IMR-90 (cell line): Measurements from ENCODE around the gene CACNA1F. TPM values are rescaled to one million over a fixed set of nuclear protein-coding genes. Genes with fewer than 3 reads are reported as not detected.

Source experiments
- ATAC-seq: fragments of 200-7000 bp; cut with Tn5 transposase; 2 replicates; pipeline ENCODE4 v1.9.1; 2020; ENCODE audit warnings: low read depth, mild to moderate bottlenecking, moderate library complexity
- BruUV-seq: library from RNA; stranded (reverse); fragments of 400-500 nt; replicated peaks from 2 replicates; lab custom pipeline; 2021; lab: Mats Ljungman, UMichigan
- CTCF ChIA-PET: fragments of 300-600 bp; formaldehyde crosslinking; extraction: SDS; loops from one replicate; lab custom pipeline; 2021; ENCODE audit warnings: antibody characterized with exemption; lab: Yijun Ruan, JAX
- POLR2A ChIA-PET: fragments of 300-600 bp; sonication (Branson Sonifier 250); formaldehyde crosslinking; loops from one replicate; lab custom pipeline; 2022; ENCODE audit warnings: antibody characterized with exemption; ENCODE audit not compliant: unreplicated experiment; lab: Charles Lee
- DNase-seq: peaks from one replicate; pipeline ENCODE4 v3.0.0; 2013
- H2AFZ ChIP-seq: replicated peaks from 2 replicates; pipeline ENCODE3; 2013; ENCODE audit warnings: low read length, mild to moderate bottlenecking; ENCODE audit not compliant: poor library complexity
- H2AK5ac ChIP-seq: 2 replicates; pipeline ENCODE4 v1.6.1; 2013; ENCODE audit warnings: low read depth, low read length, inconsistent platforms
- H2AK9ac ChIP-seq: replicated peaks from 2 replicates; pipeline ENCODE3; 2013; ENCODE audit warnings: mild to moderate bottlenecking, low read depth, low read length, moderate library complexity; ENCODE audit not compliant: poor library complexity
- H2BK120ac ChIP-seq: 2 replicates; pipeline ENCODE4 v1.6.1; 2013; ENCODE audit warnings: low read depth, low read length, inconsistent platforms
- H2BK15ac ChIP-seq: 3 replicates; pipeline ENCODE4 v1.6.1; 2013; ENCODE audit warnings: low read depth, low read length, inconsistent platforms
- H2BK20ac ChIP-seq: 2 replicates; pipeline ENCODE4 v1.6.1; 2013; ENCODE audit warnings: low read depth, mild to moderate bottlenecking, inconsistent platforms, low read length, moderate library complexity
- H2BK5ac ChIP-seq: 2 replicates; pipeline ENCODE4 v1.6.1; 2013; ENCODE audit warnings: mild to moderate bottlenecking, low read depth, low read length, inconsistent platforms; ENCODE audit not compliant: poor library complexity, severe bottlenecking
- H3K14ac ChIP-seq: replicated peaks from 2 replicates; pipeline ENCODE4 v1.6.1; 2013; ENCODE audit warnings: low read depth, low read length, inconsistent platforms
- H3K18ac ChIP-seq: 2 replicates; pipeline ENCODE4 v1.6.1; 2013; ENCODE audit warnings: low read depth, low read length, control low read depth
- H3K23ac ChIP-seq: 2 replicates; pipeline ENCODE4 v1.6.1; 2013; ENCODE audit warnings: low read depth, low read length, inconsistent platforms
- H3K27ac ChIP-seq: 2 replicates; pipeline ENCODE4 v1.5.1; 2013; ENCODE audit warnings: mild to moderate bottlenecking, control low read depth, low read length; ENCODE audit not compliant: insufficient read depth
- H3K27me3 ChIP-seq: 2 replicates; pipeline ENCODE4 v1.6.1; 2013; ENCODE audit warnings: low read length; ENCODE audit not compliant: control insufficient read depth, insufficient read depth
- H3K36me3 ChIP-seq: 2 replicates; pipeline ENCODE4 v1.6.1; 2013; ENCODE audit warnings: low read length, mixed read lengths; ENCODE audit not compliant: control insufficient read depth, insufficient read depth
- H3K4ac ChIP-seq: 2 replicates; pipeline ENCODE4 v1.6.1; 2013; ENCODE audit warnings: low read depth, low read length, inconsistent platforms
- H3K4me1 ChIP-seq: 2 replicates; pipeline ENCODE4 v1.6.1; 2013; ENCODE audit warnings: low read length, mixed read lengths; ENCODE audit not compliant: control insufficient read depth, insufficient read depth
- H3K4me2 ChIP-seq: 2 replicates; pipeline ENCODE4 v1.6.1; 2013; ENCODE audit warnings: low read depth, mild to moderate bottlenecking, control low read depth, low read length, moderate library complexity
- H3K4me3 ChIP-seq: 2 replicates; pipeline ENCODE4 v1.5.1; 2013; ENCODE audit warnings: low read depth, mild to moderate bottlenecking, control low read depth, low read length, moderate library complexity; ENCODE audit not compliant: insufficient read depth
- H3K56ac ChIP-seq: 2 replicates; pipeline ENCODE4 v1.6.1; 2013; ENCODE audit warnings: low read length, inconsistent platforms; ENCODE audit not compliant: insufficient read depth; ENCODE audit errors: extremely low read depth
- H3K79me1 ChIP-seq, 2 experiments: 2 replicates each; pipeline ENCODE4 v1.6.1; 2013; ENCODE audit warnings: low read length in 2 of 2, inconsistent platforms in 1 of 2, low read depth in 1 of 2
- H3K9ac ChIP-seq: 2 replicates; pipeline ENCODE4 v1.6.1; 2013; ENCODE audit warnings: low read depth, low read length, control low read depth
- H3K9me1 ChIP-seq: 2 replicates; pipeline ENCODE4 v1.6.1; 2013; ENCODE audit warnings: low read length, inconsistent platforms; ENCODE audit not compliant: insufficient read depth
- H3K9me3 ChIP-seq: 2 replicates; pipeline ENCODE4 v1.6.1; 2013; ENCODE audit warnings: low read length; ENCODE audit not compliant: control insufficient read depth, insufficient read depth
- H4K20me1 ChIP-seq: 2 replicates; pipeline ENCODE4 v1.6.1; 2013; ENCODE audit warnings: low read length, inconsistent platforms; ENCODE audit not compliant: insufficient read depth
- H4K5ac ChIP-seq: 2 replicates; pipeline ENCODE4 v1.6.1; 2013; ENCODE audit warnings: mild to moderate bottlenecking, low read depth, low read length, control low read depth
- H4K8ac ChIP-seq, 2 experiments: 2 replicates each; pipeline ENCODE4 v1.6.1; 2013; ENCODE audit warnings: low read depth in 2 of 2, low read length in 2 of 2, control low read depth in 1 of 2, inconsistent platforms in 1 of 2
- H4K91ac ChIP-seq: 2 replicates; pipeline ENCODE4 v1.6.1; 2013; ENCODE audit warnings: low read depth, low read length, inconsistent platforms; ENCODE audit not compliant: insufficient read depth
- WGBS, 2 experiments: methylation state at CpG; one replicate each; pipeline versions ENCODE4 v1.1.5 to v1.1.7; 2013; ENCODE audit warnings: missing lambda C conversion rate in 2 of 2; ENCODE audit not compliant: insufficient read length in 1 of 2; ENCODE audit errors: extremely low coverage in 2 of 2; 5-methylcytosine and 5-hydroxymethylcytosine counted together
- dilution Hi-C: fragments of 300-500 bp; cut with HindIII; formaldehyde crosslinking; loops from one replicate; pipeline ENCODE4 v1.14.3; 2018; ENCODE audit warnings: low sequenced_read_pairs; ENCODE audit not compliant: unreplicated experiment
- in situ Hi-C: fragments of 300-500 bp; cut with MboI; formaldehyde crosslinking; loops from 3 replicates; pipeline ENCODE4 v1.14.3; 2019; ENCODE audit warnings: low sequenced_read_pairs, inconsistent platforms, mixed read lengths
- intact Hi-C: fragments of 100-400 bp; cut with micrococcal nuclease; formaldehyde crosslinking; loops from 2 replicates; pipeline ENCODE4 v1.10.0; 2022
- polyA plus RNA-seq, 3 experiments: library from polyadenylated mRNA; depleted of rRNA; stranded (reverse); fragments of >200 nt; gene quantifications; 2 replicates each; pipeline ENCODE4 v1.2.3, GENCODE V29; 2012; ENCODE audit warnings: low replicate concordance in 1 of 3
- total RNA-seq: library from RNA; depleted of rRNA; stranded (reverse); fragments of >200 nt; gene quantifications from 2 replicates; pipeline ENCODE4 v1.2.3, GENCODE V29; 2012
- TF ChIP-seq, protein P1 (sequence below): fragments of 150-350 bp; IDR thresholded peaks from 2 replicates; pipeline ENCODE4 v1.6.1; 2016; ENCODE audit warnings: low read depth, mild to moderate bottlenecking, low read length, moderate library complexity, borderline replicate concordance

Gene CACNA1F
- total and polyA plus RNA-seq, 2 of the 4 experiments (the other 2 are of a cell fraction), result not detected

DNA sequence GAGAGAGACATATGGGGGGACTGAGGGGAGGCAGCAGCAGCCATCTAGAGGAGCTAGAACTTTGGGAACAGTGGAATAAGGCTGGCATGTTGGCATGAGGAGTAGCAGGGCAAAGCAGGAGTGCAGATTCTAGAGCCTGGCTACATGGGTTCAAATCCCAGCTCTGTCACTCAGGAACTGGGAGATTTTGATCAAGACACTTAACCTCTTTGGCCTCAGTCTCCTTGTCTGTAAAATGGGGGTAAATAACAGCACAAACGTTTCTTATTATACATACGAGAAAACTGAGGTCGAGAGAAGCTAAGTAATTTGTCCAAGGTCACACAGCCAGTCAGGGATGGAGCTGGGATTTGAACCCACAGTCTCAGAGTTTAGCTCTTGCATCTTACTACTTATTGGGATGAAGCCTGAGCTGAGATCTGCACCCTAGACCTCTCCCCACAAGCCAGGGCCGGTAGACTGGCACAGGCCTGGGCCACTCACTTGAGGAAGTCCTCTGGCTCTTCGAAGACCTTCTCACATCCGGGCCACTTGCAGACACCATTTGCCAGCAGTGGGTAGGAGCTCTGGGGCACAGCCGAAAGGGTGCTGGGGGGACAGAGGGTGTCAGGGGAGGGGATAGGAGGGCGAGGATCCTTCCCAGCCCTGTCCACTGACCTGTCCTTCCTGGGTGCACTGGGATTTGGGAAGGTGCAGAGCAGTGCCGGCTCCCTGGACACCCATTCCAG lies 23.3 kb upstream of the CACNA1F start:
- Histone ChIP-seq H4K91ac (no peak overlapping the region), H3K56ac (no peak overlapping the region), H3K79me1 (no peaks in the 10 kb centered on the region), H3K9me3 (peaks cover 1% of the 10 kb centered on the region; the same call in 1 of the 2 replicates), H4K8ac (no peak overlapping the region), H2BK20ac (no peak overlapping the region), H2BK120ac (no peak overlapping the region), H2AFZ (no peak overlapping the region), H3K36me3 (no peaks in the 10 kb centered on the region), H4K20me1 (no peaks in the 10 kb centered on the region), H3K27ac (no peak overlapping the region), H2AK9ac (no peak overlapping the region), H3K4me2 (no peak overlapping the region), H2AK5ac (no peak overlapping the region), H2BK15ac (no peak overlapping the region), H3K4me3 (no peak overlapping the region), H3K4me1 (no peaks in the 10 kb centered on the region), H4K5ac (no peak overlapping the region), H3K14ac (no peak overlapping the region), H2BK5ac (no peak overlapping the region), H3K18ac (no peak overlapping the region), H3K23ac (no peak overlapping the region), H3K4ac (no peak overlapping the region), H3K27me3 (peaks cover 1% of the 10 kb centered on the region; the same call in 1 of the 2 replicates), H3K9ac (no peak overlapping the region), H3K9me1 (no peaks in the 10 kb centered on the region)
- ATAC-seq, result no peak
- 80% methylated on average over 1 of the region's 9 CpGs; no CpG with 5 or more reads in 1 of the 2 experiments for WGBS, 2 experiments
- no TSS peak for BruUV-seq
- intact Hi-C loops (no loop called here), dilution Hi-C loops (no loop called here), in situ Hi-C loops (no loop called here)
- TF ChIP-seq, protein P1, sequence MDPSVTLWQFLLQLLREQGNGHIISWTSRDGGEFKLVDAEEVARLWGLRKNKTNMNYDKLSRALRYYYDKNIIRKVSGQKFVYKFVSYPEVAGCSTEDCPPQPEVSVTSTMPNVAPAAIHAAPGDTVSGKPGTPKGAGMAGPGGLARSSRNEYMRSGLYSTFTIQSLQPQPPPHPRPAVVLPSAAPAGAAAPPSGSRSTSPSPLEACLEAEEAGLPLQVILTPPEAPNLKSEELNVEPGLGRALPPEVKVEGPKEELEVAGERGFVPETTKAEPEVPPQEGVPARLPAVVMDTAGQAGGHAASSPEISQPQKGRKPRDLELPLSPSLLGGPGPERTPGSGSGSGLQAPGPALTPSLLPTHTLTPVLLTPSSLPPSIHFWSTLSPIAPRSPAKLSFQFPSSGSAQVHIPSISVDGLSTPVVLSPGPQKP, result no peak
- ChIA-PET POLR2A (no interaction called here), CTCF (no interaction called here)
- no peak for DNase-seq
